Body of pancreas (tissue), 4 donors: Measurements from ENCODE around the gene KRABD2.

ENCODE experiments used
- POLR2A ChIP-seq, 3 donors: fragments of 450-650 bp; IDR thresholded peaks; one replicate each; pipeline ENCODE4 v1.6.1; 2016; ENCODE audit warnings: antibody characterized with exemption in 3 of 3, mild to moderate bottlenecking in 2 of 3
- TF ChIP-seq, protein P1 (sequence below), 7 experiments: fragments of 450-650 bp in 4 of 7; fragments of 200-600 bp in 3 of 7; sonication (generic) in 3 of 7; IDR thresholded peaks; one replicate each; pipeline ENCODE4 v1.5.1; 2016 to 2019; ENCODE audit warnings: antibody characterized with exemption in 7 of 7

DNA sequence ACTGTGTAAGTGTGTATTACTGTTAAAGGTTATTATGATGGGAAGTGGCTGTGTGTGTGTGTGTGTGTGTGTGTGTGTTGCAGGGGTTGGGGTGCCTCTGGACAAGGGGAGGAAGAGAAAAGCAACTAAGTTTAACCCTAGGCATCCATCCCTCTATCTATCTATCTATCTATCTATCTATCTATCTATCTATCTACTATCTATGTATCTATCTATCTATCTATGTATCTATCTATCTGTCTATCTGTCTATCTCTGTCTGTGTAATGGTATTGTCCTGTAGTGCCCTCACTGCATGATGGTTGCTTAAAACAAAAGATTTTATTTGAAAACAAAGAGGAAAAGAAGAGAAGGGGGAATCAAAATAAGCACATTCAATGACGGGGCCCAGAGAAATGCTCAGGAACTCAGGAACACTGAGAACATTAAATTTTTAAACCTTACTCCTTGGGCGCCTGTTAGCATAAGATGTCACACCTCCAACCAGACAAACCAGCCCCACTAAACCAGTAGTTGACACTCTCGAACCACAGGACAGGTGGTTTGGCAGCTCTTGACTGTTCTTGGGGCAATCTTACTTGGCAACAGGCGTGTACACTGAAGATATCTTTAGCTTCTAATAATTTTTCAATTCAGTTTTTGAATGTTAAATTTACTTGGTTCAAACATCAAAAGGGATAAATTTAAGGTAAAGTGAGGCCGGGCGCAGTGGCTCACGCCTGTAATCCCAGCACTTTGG lies 11.6 kb upstream of the KRABD2 start:
- TF ChIP-seq, protein P1, sequence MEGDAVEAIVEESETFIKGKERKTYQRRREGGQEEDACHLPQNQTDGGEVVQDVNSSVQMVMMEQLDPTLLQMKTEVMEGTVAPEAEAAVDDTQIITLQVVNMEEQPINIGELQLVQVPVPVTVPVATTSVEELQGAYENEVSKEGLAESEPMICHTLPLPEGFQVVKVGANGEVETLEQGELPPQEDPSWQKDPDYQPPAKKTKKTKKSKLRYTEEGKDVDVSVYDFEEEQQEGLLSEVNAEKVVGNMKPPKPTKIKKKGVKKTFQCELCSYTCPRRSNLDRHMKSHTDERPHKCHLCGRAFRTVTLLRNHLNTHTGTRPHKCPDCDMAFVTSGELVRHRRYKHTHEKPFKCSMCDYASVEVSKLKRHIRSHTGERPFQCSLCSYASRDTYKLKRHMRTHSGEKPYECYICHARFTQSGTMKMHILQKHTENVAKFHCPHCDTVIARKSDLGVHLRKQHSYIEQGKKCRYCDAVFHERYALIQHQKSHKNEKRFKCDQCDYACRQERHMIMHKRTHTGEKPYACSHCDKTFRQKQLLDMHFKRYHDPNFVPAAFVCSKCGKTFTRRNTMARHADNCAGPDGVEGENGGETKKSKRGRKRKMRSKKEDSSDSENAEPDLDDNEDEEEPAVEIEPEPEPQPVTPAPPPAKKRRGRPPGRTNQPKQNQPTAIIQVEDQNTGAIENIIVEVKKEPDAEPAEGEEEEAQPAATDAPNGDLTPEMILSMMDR (IDR thresholded peaks at IDR 0.05) = no peak
- TF ChIP-seq POLR2A (IDR thresholded peaks at IDR 0.05) = no peak
